ENCODE data around the gene SLC47A1.

SLC47A1 gene

GRCh38 chr17:19533718-19534561 lies at the start of gene SLC47A1 (continued):
- TF ChIP-seq ZSCAN18 (tag by site-specific recombination; IDR thresholded peaks at IDR 0.05), result no peak
- no peak for TF ChIP-seq ZNF529 (tag by site-specific recombination; IDR thresholded peaks at IDR 0.05; ENCODE audit: insufficient replicate concordance)
- no peak for TF ChIP-seq ZNF169 (tag by site-specific recombination; IDR thresholded peaks at IDR 0.05)
- no peak for TF ChIP-seq REPIN1 (tag by site-specific recombination; IDR thresholded peaks at IDR 0.05; ENCODE audit: low read depth)
- no peak for TF ChIP-seq EGR2 (tag by site-specific recombination; IDR thresholded peaks at IDR 0.05; ENCODE audit: low read depth)
- no peak for TF ChIP-seq ZNF175 (tag by site-specific recombination; IDR thresholded peaks at IDR 0.05)
- TF ChIP-seq SP3 (tag by site-specific recombination; IDR thresholded peaks at IDR 0.05), result peak; percentile 40; the same call in 1 of the 2 replicates
- no peak for TF ChIP-seq KLF7 (tag by site-specific recombination; IDR thresholded peaks at IDR 0.05; ENCODE audit: borderline replicate concordance)
- TF ChIP-seq ZNF580 (tag by site-specific recombination; IDR thresholded peaks at IDR 0.05), result no peak
- TF ChIP-seq ZFP41 (tag by site-specific recombination; IDR thresholded peaks at IDR 0.05; ENCODE audit: borderline replicate concordance), result no peak
- TF ChIP-seq SCRT1 (tag by site-specific recombination; IDR thresholded peaks at IDR 0.05; ENCODE audit: borderline replicate concordance), result no peak
- TF ChIP-seq ZNF19 (tag by site-specific recombination; IDR thresholded peaks at IDR 0.05; ENCODE audit: low read depth), result no peak
- TF ChIP-seq RBAK (tag by site-specific recombination; IDR thresholded peaks at IDR 0.05), result no peak
- peak; percentile 47; the same call in 1 of the 2 replicates for TF ChIP-seq ZNF600 (tag by site-specific recombination; IDR thresholded peaks at IDR 0.05)
- no peak for TF ChIP-seq ZNF518A (tag by site-specific recombination; conservative IDR thresholded peaks at IDR 0.05; ENCODE audit: low read depth)
- TF ChIP-seq BCL6B (tag by site-specific recombination; IDR thresholded peaks at IDR 0.05), result no peak
- no peak for TF ChIP-seq KLF10 (tag by site-specific recombination; IDR thresholded peaks at IDR 0.05)
- TF ChIP-seq SP7 (tag by site-specific recombination; IDR thresholded peaks at IDR 0.05), result peak; percentile 36; the same call in 1 of the 2 replicates
- TF ChIP-seq ZNF449 (tag by site-specific recombination; IDR thresholded peaks at IDR 0.05), result no peak; the same call in 1 of the 2 replicates
- TF ChIP-seq ZBTB49 (tag by site-specific recombination; IDR thresholded peaks at IDR 0.05; ENCODE audit: low read depth), result no peak
- TF ChIP-seq ZXDB (tag by site-specific recombination; IDR thresholded peaks at IDR 0.05), result no peak
- no peak for TF ChIP-seq MZF1 (tag by site-specific recombination; IDR thresholded peaks at IDR 0.05; ENCODE audit: borderline replicate concordance)
- no peak for TF ChIP-seq ZNF704 (tag by site-specific recombination; IDR thresholded peaks at IDR 0.05)
- TF ChIP-seq SETDB1 (IDR thresholded peaks at IDR 0.05; ENCODE audit: insufficient read length, low read length), result no peak
- no peak for TF ChIP-seq ZNF16 (tag by site-specific recombination; IDR thresholded peaks at IDR 0.05; ENCODE audit: low read depth)
- no peak for TF ChIP-seq HOXA7 (CRISPR knock-in tag; IDR thresholded peaks at IDR 0.05; ENCODE audit: borderline replicate concordance)

Measured in HEK293 (cell line).